HepG2 (cell line): ENCODE data around the gene PPOX. TPM values are rescaled to one million over a fixed set of nuclear protein-coding genes. Genes with fewer than 3 reads are reported as not detected.

Source experiments
- ARID2 ChIP-seq: sonication (generic); formaldehyde crosslinking; IDR thresholded peaks from 2 replicates; pipeline ENCODE4 v1.8.1; 2022; ENCODE audit warnings: mild to moderate bottlenecking, missing genetic modification reagents, borderline replicate concordance
- CAMTA2 ChIP-seq: sonication (generic); formaldehyde crosslinking; IDR thresholded peaks from 2 replicates; pipeline ENCODE4 v1.4.0; 2020; ENCODE audit warnings: mild to moderate bottlenecking, missing genetic modification reagents, borderline replicate concordance
- CHD4 ChIP-seq: fragments of 200-600 bp; sonication (generic); IDR thresholded peaks from 2 replicates; pipeline ENCODE4 v1.7.0; 2017; ENCODE audit warnings: mild to moderate bottlenecking, low read length, borderline replicate concordance
- ELF3 ChIP-seq: IDR thresholded peaks from 2 replicates; pipeline ENCODE4 v1.6.1; 2016; ENCODE audit warnings: missing genetic modification reagents, missing compliant biosample characterization
- ETV5 ChIP-seq: IDR thresholded peaks from 2 replicates; pipeline ENCODE4 v1.6.1; 2018; ENCODE audit warnings: missing biosample characterization, missing genetic modification reagents, inconsistent platforms, borderline replicate concordance
- GRHL1 ChIP-seq: sonication (generic); formaldehyde crosslinking; conservative IDR thresholded peaks from 2 replicates; pipeline ENCODE4 v1.8.0; 2022; ENCODE audit warnings: missing genetic modification reagents
- HOXA3 ChIP-seq: sonication (generic); formaldehyde crosslinking; IDR thresholded peaks from 2 replicates; pipeline ENCODE4 v1.5.0; 2020; ENCODE audit warnings: missing genetic modification reagents
- HOXA7 ChIP-seq: sonication (generic); formaldehyde crosslinking; IDR thresholded peaks from 2 replicates; pipeline ENCODE4 v1.8.1; 2022; ENCODE audit warnings: mild to moderate bottlenecking, missing genetic modification reagents, moderate library complexity
- KLF12 ChIP-seq: sonication (generic); formaldehyde crosslinking; IDR thresholded peaks from 2 replicates; pipeline ENCODE4 v1.4.0; 2020; ENCODE audit warnings: missing genetic modification reagents, borderline replicate concordance
- MTERF4 ChIP-seq: sonication (generic); formaldehyde crosslinking; IDR thresholded peaks from 2 replicates; pipeline ENCODE4 v1.8.0; 2023; ENCODE audit warnings: mild to moderate bottlenecking, missing genetic modification reagents
- MXD3 ChIP-seq: IDR thresholded peaks from 2 replicates; pipeline ENCODE4 v1.6.1; 2016; ENCODE audit warnings: mild to moderate bottlenecking, missing biosample characterization, missing genetic modification reagents
- NFKBIZ ChIP-seq: IDR thresholded peaks from 2 replicates; pipeline ENCODE4 v1.6.1; 2018; ENCODE audit warnings: missing genetic modification reagents, missing compliant biosample characterization
- NFRKB ChIP-seq: fragments of 450-650 bp; IDR thresholded peaks from 2 replicates; pipeline ENCODE4 v1.6.1; 2017
- PATZ1 ChIP-seq: sonication (generic); formaldehyde crosslinking; IDR thresholded peaks from 2 replicates; pipeline ENCODE4 v1.4.0; 2020; ENCODE audit warnings: missing genetic modification reagents
- TGIF2 ChIP-seq: IDR thresholded peaks from 2 replicates; pipeline ENCODE4 v1.6.1; 2016; ENCODE audit warnings: control low read depth, missing compliant biosample characterization
- THAP8 ChIP-seq: sonication (generic); formaldehyde crosslinking; IDR thresholded peaks from 2 replicates; pipeline ENCODE4 v1.5.1; 2020; ENCODE audit warnings: missing genetic modification reagents, mild to moderate bottlenecking, borderline replicate concordance
- UBTF ChIP-seq: sonication (generic); formaldehyde crosslinking; IDR thresholded peaks from 2 replicates; pipeline ENCODE4 v1.4.0; 2020; ENCODE audit warnings: mild to moderate bottlenecking, missing genetic modification reagents
- ZNF326 ChIP-seq: sonication (generic); formaldehyde crosslinking; IDR thresholded peaks from 2 replicates; pipeline ENCODE4 v1.4.0; 2020; ENCODE audit warnings: missing genetic modification reagents, borderline replicate concordance
- ZNF510 ChIP-seq: sonication (generic); formaldehyde crosslinking; IDR thresholded peaks from 2 replicates; pipeline ENCODE4 v1.4.0; 2020; ENCODE audit warnings: low read depth, mild to moderate bottlenecking, missing genetic modification reagents
- polyA plus RNA-seq, 8 experiments: library from polyadenylated mRNA; depleted of rRNA in 3 of 8; stranded (reverse) in 7 of 8; unstranded in 1 of 8; fragments of >200 nt; fragmentation: Illumina TruSeq in 4 of 8; extraction: Trizol in 4 of 8; gene quantifications; 2 replicates each; pipeline versions ENCODE4 v1.2.1 to v1.2.3, GENCODE V29; 2011 to 2016; ENCODE audit warnings: low read depth in 4 of 8, missing spikeins in 1 of 8, mixed read lengths in 1 of 8; ENCODE audit not compliant: insufficient read depth in 1 of 8
- total RNA-seq, 5 experiments: library from RNA; depleted of rRNA; stranded (reverse); fragments of >200 nt; fragmentation: Illumina TruSeq; extraction: Trizol; gene quantifications; 2 replicates each; pipeline ENCODE4 v1.2.3, GENCODE V29; 2016; ENCODE audit warnings: low read depth in 1 of 5

The PPOX gene
- total and polyA plus RNA-seq, 2 of the 13 experiments (the other 11 are each of a cell fraction or from before 2014, with no cell fraction given): 15.5 to 27.7 TPM

GRCh38 chr1:161165742-161166668, at the start of gene PPOX (continued):
- 0 out of 2 replicates have a peak, but pooled peaks have one; percentile 8 for TF ChIP-seq PATZ1 (CRISPR knock-in tag)
- TF ChIP-seq MXD3 (CRISPR knock-in tag): peak; percentile 55; the same call in 1 of the 2 replicates
- peak; percentile 67 for TF ChIP-seq HOXA3 (CRISPR knock-in tag)
- peak; percentile 65; the same call in 1 of the 2 replicates for TF ChIP-seq CAMTA2 (CRISPR knock-in tag)
- no peak for TF ChIP-seq ARID2 (CRISPR knock-in tag)
- TF ChIP-seq TGIF2 (CRISPR knock-in tag): no peak
- no peak for TF ChIP-seq GRHL1 (CRISPR knock-in tag)
- no peak for TF ChIP-seq HOXA7 (CRISPR knock-in tag)
- TF ChIP-seq UBTF (CRISPR knock-in tag): peak; percentile 70; the same call in 1 of the 2 replicates
- no peak for TF ChIP-seq NFKBIZ
- no peak for TF ChIP-seq ETV5 (CRISPR knock-in tag)
- no peak for TF ChIP-seq KLF12
- no peak; the same call in 1 of the 2 replicates for TF ChIP-seq ELF3 (CRISPR knock-in tag)
- TF ChIP-seq NFRKB: no peak
- TF ChIP-seq CHD4: no peak
- no peak for TF ChIP-seq MTERF4 (CRISPR knock-in tag)
- TF ChIP-seq ZNF326: no peak
- no peak for TF ChIP-seq THAP8
- TF ChIP-seq ZNF510: no peak
